Measurements from ENCODE around the gene WNT7A.

WNT7A gene

GRCh38 chr3:13824521-13825310 is 55.2 kb downstream of the WNT7A start:
- no peak for DNase-seq (ENCODE audit: insufficient read length, low spot score)
- no peak for FAIRE-seq
- no peak for TF ChIP-seq CTCF (IDR thresholded peaks at IDR 0.05; ENCODE audit: insufficient read depth, missing control alignments)

- DNase-seq (ENCODE audit: insufficient read length, low spot score) (no peak), FAIRE-seq (no peak)
- TF ChIP-seq CTCF (IDR thresholded peaks at IDR 0.05; ENCODE audit: insufficient read depth, missing control alignments) = no peak
Measured at GRCh38 chr3:13823692-13824091, 56.2 kb downstream of the WNT7A start.

GRCh38 chr3:13822871-13823585 is 56.8 kb downstream of the WNT7A start:
- FAIRE-seq = no peak
- DNase-seq (ENCODE audit: insufficient read length, low spot score) = no peak
- no peak for TF ChIP-seq CTCF (IDR thresholded peaks at IDR 0.05; ENCODE audit: insufficient read depth, missing control alignments)

GRCh38 chr3:13822042-13822441 is 57.8 kb downstream of the WNT7A start:
- TF ChIP-seq CTCF (IDR thresholded peaks at IDR 0.05; ENCODE audit: insufficient read depth, missing control alignments) = no peak
- FAIRE-seq (no peak), DNase-seq (ENCODE audit: insufficient read length, low spot score) (no peak)

GRCh38 chr3:13821126-13821525 is 58.7 kb downstream of the WNT7A start:
- TF ChIP-seq CTCF (IDR thresholded peaks at IDR 0.05; ENCODE audit: insufficient read depth, missing control alignments) = no peak
- FAIRE-seq = no peak

GRCh38 chr3:13818919-13819318 is 61.0 kb downstream of the WNT7A start:
- no peak for FAIRE-seq
- no peak for DNase-seq (ENCODE audit: insufficient read length, low spot score)

More at GRCh38 chr3:13821126-13821525, 58.7 kb downstream of the WNT7A start:
- no peak for DNase-seq (ENCODE audit: insufficient read length, low spot score)

More at GRCh38 chr3:13818919-13819318, 61.0 kb downstream of the WNT7A start:
- no peak for TF ChIP-seq CTCF (IDR thresholded peaks at IDR 0.05; ENCODE audit: insufficient read depth, missing control alignments)

Data from D721Med (cell line).